GM23338 (cell line): Measurements from ENCODE around the gene SH3BP4. TPM values are rescaled to one million over a fixed set of nuclear protein-coding genes. Genes with fewer than 3 reads are reported as not detected.

Source experiments
- CREB1 ChIP-seq: fragments of 250-450 bp; sonication (Bioruptor Pico); IDR thresholded peaks from 2 replicates; pipeline ENCODE4 v1.5.0; 2020; ENCODE audit warnings: low read depth, mild to moderate bottlenecking, moderate library complexity
- EZH2phosphoT487 ChIP-seq: fragments of 200-600 bp; sonication (generic); IDR thresholded peaks from one replicate; pipeline ENCODE4 v1.8.1; 2018; ENCODE audit warnings: antibody characterized with exemption; ENCODE audit not compliant: unreplicated experiment
- JUNB ChIP-seq: IDR thresholded peaks from one replicate; pipeline ENCODE4 v1.6.1; 2016; ENCODE audit warnings: antibody characterized with exemption; ENCODE audit not compliant: unreplicated experiment
- NANOG ChIP-seq: IDR thresholded peaks from 2 replicates; pipeline ENCODE4 v1.6.1; 2016; ENCODE audit warnings: antibody characterized with exemption, borderline replicate concordance
- polyA plus RNA-seq: library from polyadenylated mRNA; unstranded; fragments of >200 nt; fragmentation: Nextera tagmentation; extraction: Ambion mirVana; gene quantifications from 2 replicates; pipeline ENCODE4 v1.2.1, GENCODE V29; 2016
- total RNA-seq: library from RNA; depleted of rRNA; stranded (reverse); fragments of >200 nt; shearing (Covaris generic); gene quantifications from 2 replicates; pipeline ENCODE4 v1.2.3, GENCODE V29; 2014
- TF ChIP-seq, protein P1 (sequence below): fragments of 250-450 bp; sonication (Bioruptor Pico); IDR thresholded peaks from 2 replicates; pipeline ENCODE4 v1.5.0; 2020; ENCODE audit warnings: mild to moderate bottlenecking, moderate library complexity
- TF ChIP-seq, protein P2 (sequence below): IDR thresholded peaks from one replicate; pipeline ENCODE4 v1.6.1; 2018; ENCODE audit warnings: antibody characterized with exemption; ENCODE audit not compliant: unreplicated experiment

The SH3BP4 gene
- total and polyA plus RNA-seq, 2 experiments from 2014 or later, result 15.6 to 50.9 TPM

GRCh38 chr2:234967870-234968208 is 16.0 kb downstream of the SH3BP4 start (continued):
- TF ChIP-seq, protein P1, sequence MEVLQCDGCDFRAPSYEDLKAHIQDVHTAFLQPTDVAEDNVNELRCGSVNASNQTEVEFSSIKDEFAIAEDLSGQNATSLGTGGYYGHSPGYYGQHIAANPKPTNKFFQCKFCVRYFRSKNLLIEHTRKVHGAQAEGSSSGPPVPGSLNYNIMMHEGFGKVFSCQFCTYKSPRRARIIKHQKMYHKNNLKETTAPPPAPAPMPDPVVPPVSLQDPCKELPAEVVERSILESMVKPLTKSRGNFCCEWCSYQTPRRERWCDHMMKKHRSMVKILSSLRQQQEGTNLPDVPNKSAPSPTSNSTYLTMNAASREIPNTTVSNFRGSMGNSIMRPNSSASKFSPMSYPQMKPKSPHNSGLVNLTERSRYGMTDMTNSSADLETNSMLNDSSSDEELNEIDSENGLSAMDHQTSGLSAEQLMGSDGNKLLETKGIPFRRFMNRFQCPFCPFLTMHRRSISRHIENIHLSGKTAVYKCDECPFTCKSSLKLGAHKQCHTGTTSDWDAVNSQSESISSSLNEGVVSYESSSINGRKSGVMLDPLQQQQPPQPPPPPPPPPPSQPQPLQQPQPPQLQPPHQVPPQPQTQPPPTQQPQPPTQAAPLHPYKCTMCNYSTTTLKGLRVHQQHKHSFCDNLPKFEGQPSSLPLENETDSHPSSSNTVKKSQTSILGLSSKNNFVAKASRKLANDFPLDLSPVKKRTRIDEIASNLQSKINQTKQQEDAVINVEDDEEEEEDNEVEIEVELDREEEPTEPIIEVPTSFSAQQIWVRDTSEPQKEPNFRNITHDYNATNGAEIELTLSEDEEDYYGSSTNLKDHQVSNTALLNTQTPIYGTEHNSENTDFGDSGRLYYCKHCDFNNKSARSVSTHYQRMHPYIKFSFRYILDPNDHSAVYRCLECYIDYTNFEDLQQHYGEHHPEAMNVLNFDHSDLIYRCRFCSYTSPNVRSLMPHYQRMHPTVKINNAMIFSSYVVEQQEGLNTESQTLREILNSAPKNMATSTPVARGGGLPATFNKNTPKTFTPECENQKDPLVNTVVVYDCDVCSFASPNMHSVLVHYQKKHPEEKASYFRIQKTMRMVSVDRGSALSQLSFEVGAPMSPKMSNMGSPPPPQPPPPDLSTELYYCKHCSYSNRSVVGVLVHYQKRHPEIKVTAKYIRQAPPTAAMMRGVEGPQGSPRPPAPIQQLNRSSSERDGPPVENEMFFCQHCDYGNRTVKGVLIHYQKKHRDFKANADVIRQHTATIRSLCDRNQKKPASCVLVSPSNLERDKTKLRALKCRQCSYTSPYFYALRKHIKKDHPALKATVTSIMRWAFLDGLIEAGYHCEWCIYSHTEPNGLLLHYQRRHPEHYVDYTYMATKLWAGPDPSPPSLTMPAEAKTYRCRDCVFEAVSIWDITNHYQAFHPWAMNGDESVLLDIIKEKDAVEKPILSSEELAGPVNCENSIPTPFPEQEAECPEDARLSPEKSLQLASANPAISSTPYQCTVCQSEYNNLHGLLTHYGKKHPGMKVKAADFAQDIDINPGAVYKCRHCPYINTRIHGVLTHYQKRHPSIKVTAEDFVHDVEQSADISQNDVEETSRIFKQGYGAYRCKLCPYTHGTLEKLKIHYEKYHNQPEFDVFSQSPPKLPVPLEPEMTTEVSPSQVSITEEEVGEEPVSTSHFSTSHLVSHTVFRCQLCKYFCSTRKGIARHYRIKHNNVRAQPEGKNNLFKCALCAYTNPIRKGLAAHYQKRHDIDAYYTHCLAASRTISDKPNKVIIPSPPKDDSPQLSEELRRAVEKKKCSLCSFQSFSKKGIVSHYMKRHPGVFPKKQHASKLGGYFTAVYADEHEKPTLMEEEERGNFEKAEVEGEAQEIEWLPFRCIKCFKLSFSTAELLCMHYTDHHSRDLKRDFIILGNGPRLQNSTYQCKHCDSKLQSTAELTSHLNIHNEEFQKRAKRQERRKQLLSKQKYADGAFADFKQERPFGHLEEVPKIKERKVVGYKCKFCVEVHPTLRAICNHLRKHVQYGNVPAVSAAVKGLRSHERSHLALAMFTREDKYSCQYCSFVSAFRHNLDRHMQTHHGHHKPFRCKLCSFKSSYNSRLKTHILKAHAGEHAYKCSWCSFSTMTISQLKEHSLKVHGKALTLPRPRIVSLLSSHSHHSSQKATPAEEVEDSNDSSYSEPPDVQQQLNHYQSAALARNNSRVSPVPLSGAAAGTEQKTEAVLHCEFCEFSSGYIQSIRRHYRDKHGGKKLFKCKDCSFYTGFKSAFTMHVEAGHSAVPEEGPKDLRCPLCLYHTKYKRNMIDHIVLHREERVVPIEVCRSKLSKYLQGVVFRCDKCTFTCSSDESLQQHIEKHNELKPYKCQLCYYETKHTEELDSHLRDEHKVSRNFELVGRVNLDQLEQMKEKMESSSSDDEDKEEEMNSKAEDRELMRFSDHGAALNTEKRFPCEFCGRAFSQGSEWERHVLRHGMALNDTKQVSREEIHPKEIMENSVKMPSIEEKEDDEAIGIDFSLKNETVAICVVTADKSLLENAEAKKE (CRISPR knock-in tag), result no peak
- TF ChIP-seq JUNB, result no peak
- TF ChIP-seq NANOG, result no peak
- no peak for TF ChIP-seq CREB1
- TF ChIP-seq, protein P2, sequence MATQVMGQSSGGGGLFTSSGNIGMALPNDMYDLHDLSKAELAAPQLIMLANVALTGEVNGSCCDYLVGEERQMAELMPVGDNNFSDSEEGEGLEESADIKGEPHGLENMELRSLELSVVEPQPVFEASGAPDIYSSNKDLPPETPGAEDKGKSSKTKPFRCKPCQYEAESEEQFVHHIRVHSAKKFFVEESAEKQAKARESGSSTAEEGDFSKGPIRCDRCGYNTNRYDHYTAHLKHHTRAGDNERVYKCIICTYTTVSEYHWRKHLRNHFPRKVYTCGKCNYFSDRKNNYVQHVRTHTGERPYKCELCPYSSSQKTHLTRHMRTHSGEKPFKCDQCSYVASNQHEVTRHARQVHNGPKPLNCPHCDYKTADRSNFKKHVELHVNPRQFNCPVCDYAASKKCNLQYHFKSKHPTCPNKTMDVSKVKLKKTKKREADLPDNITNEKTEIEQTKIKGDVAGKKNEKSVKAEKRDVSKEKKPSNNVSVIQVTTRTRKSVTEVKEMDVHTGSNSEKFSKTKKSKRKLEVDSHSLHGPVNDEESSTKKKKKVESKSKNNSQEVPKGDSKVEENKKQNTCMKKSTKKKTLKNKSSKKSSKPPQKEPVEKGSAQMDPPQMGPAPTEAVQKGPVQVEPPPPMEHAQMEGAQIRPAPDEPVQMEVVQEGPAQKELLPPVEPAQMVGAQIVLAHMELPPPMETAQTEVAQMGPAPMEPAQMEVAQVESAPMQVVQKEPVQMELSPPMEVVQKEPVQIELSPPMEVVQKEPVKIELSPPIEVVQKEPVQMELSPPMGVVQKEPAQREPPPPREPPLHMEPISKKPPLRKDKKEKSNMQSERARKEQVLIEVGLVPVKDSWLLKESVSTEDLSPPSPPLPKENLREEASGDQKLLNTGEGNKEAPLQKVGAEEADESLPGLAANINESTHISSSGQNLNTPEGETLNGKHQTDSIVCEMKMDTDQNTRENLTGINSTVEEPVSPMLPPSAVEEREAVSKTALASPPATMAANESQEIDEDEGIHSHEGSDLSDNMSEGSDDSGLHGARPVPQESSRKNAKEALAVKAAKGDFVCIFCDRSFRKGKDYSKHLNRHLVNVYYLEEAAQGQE, result no peak
- no peak for TF ChIP-seq EZH2phosphoT487
